Measurements from ENCODE around the gene PLPPR5. TPM values are rescaled to one million over a fixed set of nuclear protein-coding genes. Genes with fewer than 3 reads are reported as not detected.

The PLPPR5 gene
- total and polyA plus RNA-seq, 2 of the 8 experiments (the other 6 are each of a cell fraction or from before 2014, with no cell fraction given): 1.9 to 5.6 TPM

DNA sequence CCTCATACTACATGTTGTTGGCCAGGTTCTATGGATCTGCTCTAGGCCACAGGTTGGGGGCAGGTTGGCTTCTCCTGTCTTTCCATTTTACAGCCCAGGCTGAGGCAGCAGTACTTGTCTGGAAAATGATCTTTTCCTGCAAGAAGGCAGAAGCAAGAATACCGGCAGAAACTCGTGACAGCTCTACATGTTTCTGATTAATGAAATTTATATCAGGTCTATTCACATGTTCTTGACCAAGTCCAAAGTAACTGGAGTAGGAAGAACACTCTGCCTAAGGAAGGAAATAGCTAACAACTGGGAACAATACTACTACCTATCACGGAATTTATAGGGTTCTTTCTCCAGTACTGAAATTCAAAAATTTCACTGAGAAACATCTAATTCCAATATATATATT, 98.3 kb downstream of the PLPPR5 start:
- Histone ChIP-seq H4K8ac (ENCODE audit: extremely low read depth, insufficient read depth, low read length) (no peak overlapping the region), H2BK120ac (replicated peaks; ENCODE audit: low read depth, low read length) (no peak overlapping the region), H3K79me1 (ENCODE audit: low read depth, low read length) (no peaks in the 10 kb centered on the region), H3K4me2 (ENCODE audit: insufficient read depth in 1 of 2, low read depth in 2 of 2, low read length in 2 of 2) (no peak overlapping the region), H3K56ac (replicated peaks; ENCODE audit: insufficient read length, low read depth, low read length) (no peak overlapping the region), H2AFZ (ENCODE audit: low read length) (no peak overlapping the region), H3K4me3 (ENCODE audit: extremely low read depth in 1 of 4, insufficient read depth in 2 of 4, low read depth in 3 of 4, low read length in 4 of 4) (no peak overlapping the region), H2AK5ac (ENCODE audit: low read depth, low read length) (no peak overlapping the region), H2BK12ac (ENCODE audit: low read depth, low read length) (no peak overlapping the region), H3K23ac (ENCODE audit: insufficient read length) (no peak overlapping the region), H3K27me3 (replicated peaks in 1 of 4; ENCODE audit: control insufficient read depth in 3 of 4, extremely low read depth in 1 of 4, insufficient read depth in 3 of 4, low read length in 3 of 4) (no peaks in the 10 kb centered on the region), H3K4me1 (replicated peaks in 1 of 4; ENCODE audit: control insufficient read depth in 3 of 4, insufficient read depth in 4 of 4, low read length in 3 of 4) (no peaks in the 10 kb centered on the region), H4K5ac (ENCODE audit: insufficient read length, low read depth, low read length) (no peak overlapping the region), H3K79me2 (ENCODE audit: control insufficient read depth in 1 of 2, insufficient read depth in 2 of 2, low read length in 2 of 2) (no peaks in the 10 kb centered on the region), H3K23me2 (ENCODE audit: low read depth, low read length) (no peaks in the 10 kb centered on the region), H2BK15ac (ENCODE audit: low read length) (no peak overlapping the region), H4K20me1 (replicated peaks in 1 of 2; ENCODE audit: control insufficient read depth in 1 of 2, insufficient read depth in 2 of 2, low read length in 2 of 2) (no peaks in the 10 kb centered on the region), H3K4ac (replicated peaks; ENCODE audit: insufficient read length, low read depth, low read length) (no peak overlapping the region), H4K91ac (replicated peaks; ENCODE audit: insufficient read length, low read length) (no peak overlapping the region), H2BK5ac (ENCODE audit: low read depth, low read length) (no peak overlapping the region), H2BK20ac (ENCODE audit: low read length) (no peak overlapping the region), H3K9me3 (ENCODE audit: insufficient read depth in 2 of 2, low read depth in 1 of 2, low read length in 1 of 2) (no peaks in the 10 kb centered on the region), H3K14ac (ENCODE audit: insufficient read length) (no peak overlapping the region), H3K9ac (replicated peaks in 1 of 4; ENCODE audit: extremely low read depth in 1 of 4, low read depth in 3 of 4, low read length in 3 of 4) (no peak overlapping the region), H3K27ac (ENCODE audit: low read depth, low read length) (no peak overlapping the region), H3K18ac (ENCODE audit: extremely low read depth, low read length) (no peak overlapping the region), H3K36me3 (ENCODE audit: control insufficient read depth in 2 of 4, insufficient read depth in 4 of 4, low read length in 3 of 4) (no peaks in the 10 kb centered on the region)
- FAIRE-seq (no peak), DNase-seq (ENCODE audit: low read depth in 1 of 2, low spot score in 2 of 2) (no peak)
- ChIA-PET CTCF (ENCODE audit: partially characterized antibody) (interaction anchor here (1.5 kb wide), 1 partner anchor 10 kb away, joined by 4 read pairs; no protein-coding TSS in a partner anchor), POLR2A (ENCODE audit: partially characterized antibody) (no interaction called here)
- TF ChIP-seq RNF2 (IDR thresholded peaks at IDR 0.05; ENCODE audit: borderline replicate concordance, low read depth, low read length, missing control alignments, poor library complexity, severe bottlenecking) (no peak), POU5F1 (IDR thresholded peaks at IDR 0.05; ENCODE audit: low read depth, low read length) (no peak), KDM4A (IDR thresholded peaks at IDR 0.05; ENCODE audit: low read depth, low read length, severe bottlenecking) (no peak), EZH2 (IDR thresholded peaks at IDR 0.05; ENCODE audit: low read depth, low read length, severe bottlenecking) (no peak), CREB1 (IDR thresholded peaks at IDR 0.05) (no peak), RBBP5 (IDR thresholded peaks at IDR 0.05; ENCODE audit: borderline replicate concordance, low read depth, low read length) (no peak), JUN (IDR thresholded peaks at IDR 0.05; ENCODE audit: low read depth, low read length) (no peak), SAP30 (IDR thresholded peaks at IDR 0.05; ENCODE audit: insufficient read depth, insufficient replicate concordance, low read length) (no peak), SIRT6 (IDR thresholded peaks at IDR 0.05; ENCODE audit: low read length) (no peak), BRCA1 (IDR thresholded peaks at IDR 0.05; ENCODE audit: low read depth, low read length) (no peak), HDAC2 (IDR thresholded peaks at IDR 0.05; ENCODE audit: borderline replicate concordance in 1 of 2, low read depth in 2 of 2, low read length in 2 of 2) (no peak), TAF7 (optimal IDR thresholded peaks at IDR 0.05; ENCODE audit: borderline replicate concordance, low read depth, low read length) (no peak)
- 85% methylated on average over 3 of the region's 3 CpGs; no CpG with 5 or more reads in 1 of the 2 experiments for WGBS, 2 experiments (ENCODE audit: extremely low coverage in 1 of 2, insufficient coverage in 1 of 2, insufficient read length in 1 of 2, insufficient replicate concordance in 2 of 2, low coverage in 1 of 2, low lambda C conversion rate in 2 of 2, missing lambda C conversion rate in 1 of 2)
